CD4-positive, alpha-beta T cell treated with Interleukin-10 for 1 hour (primary cell): ENCODE results near the gene NSFL1C.
A peak's percentile ranks its signal among the peaks of the same experiment; 100 is the strongest.

ENCODE experiments used
- DNase-seq: peaks from one replicate; pipeline ENCODE4 v3.0.0-alpha.2; 2020

NSFL1C gene

DNA sequence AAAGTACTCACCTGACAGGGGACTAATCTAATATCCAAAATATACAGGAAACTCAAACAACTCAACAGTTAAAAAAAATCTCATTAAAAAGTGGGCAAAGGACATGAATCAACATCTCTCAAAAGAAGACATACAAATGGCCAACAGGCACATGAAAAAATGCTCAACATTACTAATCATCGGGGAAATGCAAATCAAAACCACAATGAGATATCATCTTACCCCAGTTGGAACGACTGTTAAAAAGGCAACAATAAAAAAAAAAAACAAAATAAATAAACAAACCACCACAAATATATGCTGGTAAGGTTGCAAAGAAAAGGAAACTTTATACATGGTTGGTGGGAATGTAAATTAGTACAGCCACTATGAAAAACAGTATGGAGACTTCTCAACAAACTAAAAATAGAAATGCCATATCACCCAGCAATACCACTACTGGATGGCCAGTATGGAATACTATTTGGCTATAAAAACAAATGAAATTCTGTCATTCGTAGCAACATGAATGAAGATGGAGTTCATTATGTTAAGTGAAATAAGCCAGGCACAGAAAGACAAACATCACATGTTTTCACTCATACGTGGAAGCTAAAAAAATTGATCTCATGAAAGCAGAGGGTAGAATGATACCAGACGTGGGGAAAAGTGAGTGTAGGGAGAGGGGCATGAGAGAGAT is 17.9 kb upstream of the NSFL1C start:
- no peak for DNase-seq

DNA sequence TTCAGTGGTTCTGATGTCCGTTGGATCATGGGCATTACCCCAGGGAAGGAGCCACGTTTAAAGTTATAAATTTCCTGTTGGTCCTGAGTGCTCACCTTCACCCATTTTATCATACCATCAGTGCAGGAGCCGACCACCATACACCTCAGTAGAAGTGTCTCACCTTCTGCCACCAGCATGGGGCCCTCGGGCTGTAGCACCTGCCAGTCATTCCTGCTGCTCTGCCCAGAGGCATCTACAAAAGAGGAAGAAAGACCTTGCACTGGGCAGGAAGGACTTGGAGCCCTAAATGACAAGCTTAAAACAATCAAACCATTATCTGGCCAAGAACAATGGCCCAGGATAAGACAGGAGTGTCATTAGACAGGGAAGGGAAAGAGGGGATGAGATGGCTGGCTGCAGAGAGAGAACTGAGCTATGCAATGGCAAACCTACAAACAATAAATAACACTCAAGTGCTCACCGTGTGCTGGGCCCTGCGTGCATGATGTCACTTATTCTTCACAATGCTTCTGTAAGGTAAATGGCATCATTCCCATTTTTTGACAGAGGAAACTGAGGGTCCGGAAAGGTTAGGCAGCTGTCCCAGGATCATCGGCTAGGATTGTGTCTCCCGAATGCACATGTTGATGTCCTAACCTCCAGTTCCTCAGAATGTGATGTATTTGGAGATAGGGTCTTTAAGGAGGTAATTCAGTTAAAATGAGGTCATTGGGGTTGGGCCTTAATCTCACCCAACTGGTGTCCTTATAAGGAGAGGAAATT is 13.4 kb upstream of the NSFL1C start:
- DNase-seq: no peak

DNA sequence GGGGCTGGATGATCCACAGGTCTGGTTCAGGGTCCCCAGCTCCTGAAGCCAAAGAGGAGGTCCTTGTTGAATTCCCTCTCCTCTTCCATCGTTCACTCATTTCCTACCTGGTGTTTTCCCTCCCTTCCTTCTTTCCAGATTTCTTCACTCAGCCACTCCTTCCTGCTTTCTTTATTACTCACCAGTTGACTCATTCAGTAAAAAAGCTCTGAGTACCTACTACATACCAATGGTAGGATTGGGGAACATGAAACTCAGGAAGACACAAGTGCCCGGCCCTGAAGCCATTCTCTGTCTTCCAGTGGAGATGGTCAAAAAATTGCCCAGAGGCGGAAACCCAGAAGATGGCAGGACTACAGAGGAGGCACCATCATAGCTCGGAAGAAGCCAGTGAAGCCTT is 11.9 kb upstream of the NSFL1C start:
- no peak for DNase-seq

- no peak for DNase-seq
These were observed 11.3 kb upstream of the NSFL1C start for GRCh38 chr20:1477896-1478490.

- no peak for DNase-seq
These were observed 8.4 kb upstream of the NSFL1C start for GRCh38 chr20:1474817-1475603.

DNA sequence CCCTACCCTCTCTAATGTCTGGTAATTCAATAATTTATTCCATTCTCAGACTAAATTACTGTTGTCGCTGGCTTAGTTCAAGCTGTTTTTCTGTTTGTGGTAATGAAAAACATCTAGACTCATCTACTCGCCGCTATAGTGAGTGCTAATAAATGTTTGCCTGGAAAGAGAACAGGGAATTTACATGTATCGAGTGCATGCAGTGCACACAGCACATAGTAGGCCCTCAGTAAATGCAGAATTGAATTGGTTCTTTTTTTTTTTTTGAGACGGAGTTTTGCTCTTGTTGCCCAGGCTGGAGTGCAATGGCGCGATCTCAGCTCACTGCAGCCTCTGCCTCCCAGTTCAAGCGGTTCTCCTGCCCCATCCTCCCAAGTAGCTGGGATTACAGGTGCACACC is 7.7 kb upstream of the NSFL1C start:
- DNase-seq: no peak

GRCh38 chr20:1473246-1474220 is 6.9 kb upstream of the NSFL1C start:
- DNase-seq: no peak

- DNase-seq: no peak
These were observed 6.1 kb upstream of the NSFL1C start for GRCh38 chr20:1472556-1473245.

DNA sequence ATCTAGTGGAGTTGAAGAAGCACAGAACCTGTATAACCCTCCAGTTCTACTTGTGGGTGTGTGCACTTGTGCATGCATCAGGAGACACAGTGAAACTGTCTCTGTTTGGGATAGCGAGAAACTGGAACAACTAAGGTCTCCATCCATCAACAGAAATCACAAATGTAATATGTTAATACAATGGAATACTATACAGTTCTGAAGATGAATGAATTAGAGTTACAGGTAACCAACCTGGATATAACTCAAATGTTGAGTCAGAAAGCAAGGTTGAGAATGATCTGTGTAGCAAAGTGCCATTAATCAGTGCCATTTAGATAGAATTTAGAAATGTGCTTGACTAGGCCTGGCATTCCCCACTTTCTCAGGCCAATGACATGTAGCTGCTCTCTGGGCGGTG is 4.6 kb upstream of the NSFL1C start:
- DNase-seq: no peak

DNA sequence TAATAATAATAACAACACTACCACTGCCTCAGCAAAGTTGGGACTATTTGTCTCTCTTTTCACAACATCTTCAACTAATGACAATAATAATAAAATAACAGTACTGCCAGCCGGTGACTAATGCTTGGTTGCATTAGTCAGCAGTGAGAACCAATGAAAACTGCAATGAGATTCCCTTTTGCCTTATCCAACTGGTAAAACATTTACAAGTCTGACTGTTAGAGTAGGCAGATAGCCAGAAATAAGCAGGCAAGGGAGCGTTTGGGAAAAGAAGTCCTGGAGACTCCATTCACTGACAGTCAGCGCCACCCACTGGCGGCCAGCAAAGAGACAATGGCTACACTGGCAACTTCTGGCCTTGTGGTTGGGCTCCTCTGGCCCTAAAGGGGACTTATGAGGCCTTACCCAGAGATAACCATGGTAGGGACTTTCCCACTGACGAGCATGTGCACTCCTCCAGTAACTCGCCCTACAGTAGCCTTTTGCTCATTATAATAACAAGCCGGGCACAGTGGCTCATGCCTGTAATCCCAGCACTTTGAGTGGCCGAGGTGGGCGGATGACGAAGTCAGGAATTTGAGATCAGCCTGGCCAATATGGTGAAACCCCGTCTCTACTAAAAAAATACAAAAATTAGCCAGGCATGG is 3.4 kb upstream of the NSFL1C start:
- DNase-seq: peak; percentile 20

DNA sequence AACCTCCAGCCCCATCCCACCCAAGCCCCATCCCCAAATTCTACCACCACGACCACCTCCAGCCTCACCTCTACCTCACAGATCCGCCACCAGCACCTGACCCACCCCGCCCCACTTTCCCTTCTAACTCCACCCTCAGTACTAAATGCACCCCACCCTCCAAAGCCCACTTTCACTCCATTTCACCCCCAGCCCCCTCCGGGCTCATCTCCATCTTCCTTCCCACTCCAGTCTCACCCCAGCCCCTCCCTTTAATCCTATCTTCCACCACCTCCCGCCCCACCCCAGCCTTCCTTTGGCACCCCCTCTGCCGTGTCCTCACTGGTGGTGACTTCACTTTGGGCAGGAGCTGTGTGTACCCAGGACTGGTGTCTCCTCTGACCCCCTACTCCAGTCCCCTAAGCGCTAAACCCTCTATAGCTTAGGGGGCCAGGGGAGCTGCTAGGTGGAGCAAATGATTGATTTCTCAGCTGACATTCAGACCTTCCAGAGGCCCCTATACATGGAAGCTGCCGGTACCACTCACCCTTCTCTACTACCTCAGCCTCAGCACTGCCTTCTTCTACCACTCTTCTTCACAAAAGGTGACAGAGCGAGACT is 2.8 kb upstream of the NSFL1C start:
- DNase-seq: no peak

DNA sequence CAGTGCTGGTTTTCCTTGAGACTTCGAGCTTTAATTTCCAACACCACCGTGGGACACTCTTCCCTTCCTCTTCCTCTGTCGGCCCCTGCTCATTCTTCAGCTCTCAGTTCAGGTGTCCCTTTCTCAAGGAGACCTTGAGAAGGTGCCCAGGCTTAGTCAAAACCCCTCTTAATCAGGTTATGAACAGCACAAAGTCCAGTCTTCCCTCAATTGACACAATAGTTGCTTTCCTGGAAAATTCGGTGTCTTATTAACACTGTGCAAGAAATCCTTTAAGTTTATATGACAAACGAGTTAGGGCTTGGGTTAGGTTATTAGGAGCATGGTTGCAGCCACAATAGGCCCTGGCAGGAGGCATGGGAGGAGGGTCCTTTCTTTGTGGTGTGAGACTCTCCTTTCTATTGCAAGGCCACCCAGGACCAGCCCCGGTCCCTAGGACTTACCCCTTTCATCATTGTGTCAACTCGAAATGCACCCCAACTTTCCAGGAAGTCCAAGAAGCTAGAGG is 1.5 kb upstream of the NSFL1C start:
- no peak for DNase-seq

DNA sequence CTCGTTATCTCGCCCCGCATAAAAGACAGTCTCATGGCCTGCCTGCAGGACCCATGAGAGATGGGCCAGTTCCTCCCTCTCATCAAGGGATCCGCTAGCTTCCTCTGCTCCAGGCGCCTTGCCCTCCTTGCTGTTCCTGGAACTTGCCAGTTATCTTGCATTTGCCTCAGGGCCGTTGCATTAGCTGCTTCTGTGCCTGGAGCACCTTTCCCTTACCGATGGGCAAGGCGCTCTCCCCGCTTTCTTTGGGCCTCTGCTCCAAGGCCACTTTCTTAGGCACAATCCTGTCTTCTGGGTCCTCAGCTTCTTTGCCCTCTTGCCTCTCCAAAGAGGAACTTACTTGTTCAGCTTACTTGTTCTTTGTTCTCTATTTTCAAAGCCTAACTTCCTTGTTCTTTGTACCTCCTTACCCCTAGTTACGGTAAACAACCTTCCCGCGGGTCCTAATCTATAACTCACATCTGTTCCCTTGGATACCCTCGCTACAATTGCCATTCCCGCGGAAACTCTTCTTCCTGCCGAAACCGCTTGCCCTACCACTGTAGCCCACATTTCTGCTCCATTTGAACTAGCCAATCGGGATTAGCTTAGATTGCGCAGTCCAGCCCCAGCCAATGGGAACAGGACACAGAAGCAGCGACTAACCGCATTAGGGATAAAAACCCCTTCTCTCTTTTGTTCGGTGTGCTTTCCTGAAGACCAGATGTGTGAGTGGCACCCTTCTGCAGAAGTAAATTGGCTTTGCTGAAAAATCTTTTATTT is 887 bp upstream of the NSFL1C start:
- DNase-seq: peak; percentile 40

GRCh38 chr20:1467082-1467354 is 369 bp upstream of the NSFL1C start:
- DNase-seq: no peak

GRCh38 chr20:1465470-1466210 is 1.0 kb downstream of the NSFL1C start:
- no peak for DNase-seq

GRCh38 chr20:1463971-1464570 is 2.6 kb downstream of the NSFL1C start:
- no peak for DNase-seq

DNA sequence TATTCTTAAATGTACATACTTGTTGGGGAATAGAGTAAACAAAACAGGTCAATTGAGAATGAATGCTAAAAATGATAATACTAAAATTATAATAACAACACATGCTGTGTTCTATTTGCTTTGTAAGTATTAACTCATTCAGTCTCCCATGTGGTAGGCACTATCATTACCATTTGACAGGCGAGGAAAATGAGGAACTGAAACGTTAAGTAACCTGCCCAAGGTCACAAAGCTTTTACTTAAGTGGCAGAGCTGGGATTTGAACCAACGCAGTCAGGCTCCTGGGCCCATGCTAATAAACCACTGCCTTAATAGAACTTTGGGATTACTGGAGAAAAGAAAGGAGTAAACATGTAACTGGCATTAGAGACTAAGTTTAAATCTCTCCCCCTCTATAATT is 3.8 kb downstream of the NSFL1C start:
- no peak for DNase-seq

GRCh38 chr20:1462001-1462400 is 4.6 kb downstream of the NSFL1C start:
- no peak for DNase-seq

DNA sequence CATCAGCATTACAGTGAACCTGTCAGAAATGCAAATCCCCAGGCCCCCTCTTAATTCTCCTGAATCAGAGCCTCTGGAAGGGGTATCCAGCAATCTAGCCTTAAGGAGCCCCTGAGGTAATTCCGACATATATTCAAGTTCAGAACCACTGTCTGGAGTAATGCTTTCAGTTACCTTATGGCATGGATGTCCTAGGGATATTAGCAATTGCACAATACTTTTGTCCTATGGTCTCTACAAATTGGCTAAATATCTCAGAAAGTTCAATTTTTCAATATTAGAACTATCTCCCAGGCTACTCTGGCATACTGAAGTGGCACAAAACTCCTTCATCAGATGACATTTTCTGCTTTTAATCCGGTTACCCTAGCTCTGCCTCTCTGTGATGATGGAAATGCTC is 6.4 kb downstream of the NSFL1C start:
- DNase-seq: no peak
